Skeletal muscle satellite cell (primary cell): ENCODE results near the gene BUD23.

ENCODE experiments used
- H3K27me3 ChIP-seq: 2 replicates; pipeline ENCODE4 v1.7.0; 2013; ENCODE audit warnings: low read length; ENCODE audit not compliant: control insufficient read depth, insufficient read depth
- H3K36me3 ChIP-seq: 2 replicates; pipeline ENCODE4 v1.7.0; 2013; ENCODE audit warnings: mild to moderate bottlenecking, control low read depth, low read length; ENCODE audit not compliant: insufficient read depth
- H3K4me1 ChIP-seq: 2 replicates; pipeline ENCODE4 v1.7.0; 2013; ENCODE audit warnings: low read length; ENCODE audit not compliant: control insufficient read depth, insufficient read depth
- H3K4me2 ChIP-seq: 2 replicates; pipeline ENCODE4 v1.7.0; 2013; ENCODE audit warnings: mild to moderate bottlenecking, low read length
- H3K4me3 ChIP-seq: 2 replicates; pipeline ENCODE4 v1.7.0; 2013; ENCODE audit warnings: low read length
- H3K9ac ChIP-seq: 2 replicates; pipeline ENCODE4 v1.7.0; 2013; ENCODE audit warnings: mild to moderate bottlenecking, low read depth, low read length, moderate library complexity
- H3K9me3 ChIP-seq: replicated peaks from 2 replicates; pipeline ENCODE4 v1.7.0; 2013; ENCODE audit warnings: mild to moderate bottlenecking, control low read depth, low read length

The BUD23 gene

GRCh38 chr7:73683788-73684693, 644 bp downstream of the BUD23 start:
- H3K36me3 ChIP-seq, result peaks cover 23% of the 10 kb centered on the region
- H3K9ac ChIP-seq, result peak overlapping the region; percentile 93
- H3K4me3 ChIP-seq, result peak overlapping the region; percentile 98
- H3K27me3 ChIP-seq, result no peaks in the 10 kb centered on the region
- H3K9me3 ChIP-seq, result no peaks in the 10 kb centered on the region
- H3K4me1 ChIP-seq, result peaks cover 22% of the 10 kb centered on the region
- H3K4me2 ChIP-seq, result peak overlapping the region; percentile 92

DNA sequence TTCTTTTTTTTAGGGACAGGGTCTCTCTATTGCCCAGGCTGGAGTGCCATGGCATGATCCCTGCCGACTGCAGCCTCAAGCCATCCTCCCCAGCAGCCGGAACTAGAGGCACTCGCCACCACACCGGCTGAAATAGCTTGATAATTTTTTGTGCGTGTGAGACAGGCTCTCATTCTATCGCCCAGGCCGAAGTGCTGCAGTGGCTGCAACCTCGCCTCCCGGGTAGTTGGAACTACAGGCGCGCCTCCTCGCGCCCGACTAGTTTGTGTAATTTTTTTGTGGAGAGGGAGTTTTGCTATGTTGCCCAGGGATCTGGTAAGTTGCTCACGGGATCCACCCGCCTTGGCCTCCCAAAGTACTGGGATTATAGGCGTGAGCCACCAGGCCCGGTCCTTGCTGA, 1.9 kb downstream of the BUD23 start:
- H3K36me3 ChIP-seq, result peaks cover 23% of the 10 kb centered on the region
- H3K4me1 ChIP-seq, result peaks cover 22% of the 10 kb centered on the region
- H3K4me2 ChIP-seq, result no peak overlapping the region
- no peaks in the 10 kb centered on the region for H3K27me3 ChIP-seq
- H3K9me3 ChIP-seq, result no peaks in the 10 kb centered on the region
- no peak overlapping the region for H3K4me3 ChIP-seq
- no peak overlapping the region for H3K9ac ChIP-seq

DNA sequence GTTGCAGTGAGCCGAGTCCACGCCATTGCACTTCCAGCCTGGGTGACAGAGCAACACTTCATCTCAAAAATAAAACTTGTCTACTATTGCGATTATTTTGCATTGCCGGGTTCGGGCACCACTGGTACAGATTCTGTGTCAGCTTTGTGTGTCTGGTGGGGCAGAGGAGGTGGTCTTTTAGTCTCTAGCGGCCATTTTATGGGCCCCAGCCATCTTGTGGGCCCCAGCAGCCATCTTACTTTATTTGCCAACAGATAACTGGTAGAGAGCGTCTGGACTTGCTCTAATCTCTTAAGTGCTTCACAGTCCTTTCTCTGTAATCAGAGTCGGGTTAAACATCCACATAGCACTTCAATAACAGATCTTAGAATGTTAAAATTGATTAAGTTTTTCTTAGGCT, 4.9 kb downstream of the BUD23 start:
- H3K4me1 ChIP-seq, result no peaks in the 10 kb centered on the region
- H3K4me2 ChIP-seq, result no peak overlapping the region
- H3K36me3 ChIP-seq, result peaks cover 48% of the 10 kb centered on the region
- H3K9ac ChIP-seq, result no peak overlapping the region
- H3K27me3 ChIP-seq, result no peaks in the 10 kb centered on the region
- H3K4me3 ChIP-seq, result no peak overlapping the region
- H3K9me3 ChIP-seq, result no peaks in the 10 kb centered on the region

- no peaks in the 10 kb centered on the region for H3K4me1 ChIP-seq
- H3K9ac ChIP-seq, result no peak overlapping the region
- H3K27me3 ChIP-seq, result no peaks in the 10 kb centered on the region
- H3K4me3 ChIP-seq, result no peak overlapping the region
- no peaks in the 10 kb centered on the region for H3K9me3 ChIP-seq
- H3K4me2 ChIP-seq, result no peak overlapping the region
- peaks cover 66% of the 10 kb centered on the region for H3K36me3 ChIP-seq
These were observed 7.2 kb downstream of the BUD23 start for GRCh38 chr7:73690646-73691045.

DNA sequence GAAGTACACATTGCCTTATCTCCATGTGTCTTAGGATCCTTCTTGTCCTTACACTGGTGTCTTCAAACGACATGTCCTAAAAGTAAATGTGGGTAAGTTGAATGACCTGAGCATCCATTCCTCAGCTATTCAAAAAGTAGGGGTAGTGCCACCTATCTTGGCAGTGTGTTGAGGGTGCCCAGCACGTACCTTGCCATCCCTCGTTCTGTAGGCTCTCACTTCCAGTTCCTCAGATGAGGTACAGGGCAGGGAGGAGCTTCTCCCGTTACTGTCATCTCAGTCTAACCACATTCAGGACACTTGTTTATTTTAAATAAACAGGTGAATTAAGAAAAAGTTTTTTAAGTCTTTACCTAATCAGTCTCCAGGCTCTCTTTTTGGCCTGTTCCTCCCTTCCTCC, 13.0 kb downstream of the BUD23 start:
- Histone ChIP-seq H3K9ac (no peak overlapping the region), H3K4me1 (no peaks in the 10 kb centered on the region)

DNA sequence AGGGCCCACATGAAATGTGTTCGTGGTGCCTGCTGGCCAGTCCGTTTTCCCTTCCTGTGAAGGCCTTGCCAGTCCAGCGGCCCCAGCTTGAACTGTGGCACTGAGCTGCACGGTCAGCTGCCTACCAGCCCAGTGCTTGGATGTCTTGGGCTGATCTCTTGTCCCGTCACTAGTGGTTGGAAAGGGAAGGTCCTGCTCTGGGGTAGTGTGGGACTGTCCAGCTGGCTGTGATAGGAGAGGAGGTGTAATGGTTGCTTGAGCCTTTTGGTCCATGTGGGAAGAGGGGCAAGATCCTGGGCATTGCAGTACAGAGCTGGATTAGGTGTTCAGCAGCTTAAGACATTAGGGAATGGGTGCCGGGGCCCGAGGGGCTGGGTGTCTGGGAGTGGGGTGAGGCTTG, 15.0 kb downstream of the BUD23 start:
- no peak overlapping the region for H3K4me2 ChIP-seq
- H3K27me3 ChIP-seq, result no peaks in the 10 kb centered on the region
- H3K4me1 ChIP-seq, result no peaks in the 10 kb centered on the region
- no peak overlapping the region for H3K9ac ChIP-seq
- H3K9me3 ChIP-seq, result no peaks in the 10 kb centered on the region
- H3K36me3 ChIP-seq, result peaks cover 86% of the 10 kb centered on the region
- H3K4me3 ChIP-seq, result no peak overlapping the region

More for the DNA sequence above, 13.0 kb downstream of the BUD23 start:
- H3K36me3 ChIP-seq, result peaks cover 84% of the 10 kb centered on the region
- no peaks in the 10 kb centered on the region for H3K9me3 ChIP-seq
- H3K4me2 ChIP-seq, result no peak overlapping the region
- H3K4me3 ChIP-seq, result no peak overlapping the region
- H3K27me3 ChIP-seq, result no peaks in the 10 kb centered on the region

DNA sequence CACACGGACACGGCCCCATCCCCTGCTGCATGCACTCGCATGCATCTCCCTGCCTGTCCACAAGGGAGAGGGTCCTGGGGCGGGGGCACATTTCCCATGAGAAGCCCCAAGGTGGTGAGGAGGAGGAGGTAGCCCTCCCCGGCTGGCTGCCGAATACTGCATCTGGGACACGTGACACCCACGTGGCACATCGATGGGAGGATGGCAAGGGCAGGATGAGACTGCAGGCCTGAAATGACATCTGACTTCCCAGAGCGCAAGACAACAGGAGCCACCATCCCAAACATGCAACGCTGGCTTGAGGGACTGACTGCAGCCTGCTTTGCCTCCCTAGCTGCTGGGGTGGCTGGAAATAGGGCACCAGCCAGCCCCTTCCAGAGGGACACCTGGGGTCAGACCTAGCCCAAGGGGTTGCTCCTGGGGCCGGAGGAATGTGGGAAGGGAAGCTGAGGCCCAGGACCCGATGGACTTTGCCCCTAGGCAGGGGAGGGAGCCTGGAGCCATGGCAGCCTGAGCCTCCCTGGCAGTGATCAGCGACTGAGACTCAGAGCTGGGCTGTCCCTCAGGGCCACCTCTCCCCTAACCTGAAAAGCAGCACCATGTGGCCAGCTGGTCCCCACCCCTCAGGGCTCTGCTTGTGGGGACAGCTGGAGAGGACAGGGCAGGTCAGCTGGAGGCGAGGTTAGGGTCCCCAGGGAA, 16.1 kb downstream of the BUD23 start:
- Histone ChIP-seq H3K9ac (no peak overlapping the region), H3K4me3 (no peak overlapping the region), H3K9me3 (no peaks in the 10 kb centered on the region), H3K4me2 (no peak overlapping the region), H3K27me3 (no peaks in the 10 kb centered on the region), H3K36me3 (peaks cover 82% of the 10 kb centered on the region), H3K4me1 (peaks cover 5% of the 10 kb centered on the region)

- H3K4me3 ChIP-seq, result no peak overlapping the region
- no peaks in the 10 kb centered on the region for H3K27me3 ChIP-seq
- H3K4me2 ChIP-seq, result no peak overlapping the region
- no peak overlapping the region for H3K9ac ChIP-seq
- peaks cover 81% of the 10 kb centered on the region for H3K36me3 ChIP-seq
- no peaks in the 10 kb centered on the region for H3K9me3 ChIP-seq
- peaks cover 11% of the 10 kb centered on the region for H3K4me1 ChIP-seq
These were observed 16.6 kb downstream of the BUD23 start for GRCh38 chr7:73700069-73700423.

DNA sequence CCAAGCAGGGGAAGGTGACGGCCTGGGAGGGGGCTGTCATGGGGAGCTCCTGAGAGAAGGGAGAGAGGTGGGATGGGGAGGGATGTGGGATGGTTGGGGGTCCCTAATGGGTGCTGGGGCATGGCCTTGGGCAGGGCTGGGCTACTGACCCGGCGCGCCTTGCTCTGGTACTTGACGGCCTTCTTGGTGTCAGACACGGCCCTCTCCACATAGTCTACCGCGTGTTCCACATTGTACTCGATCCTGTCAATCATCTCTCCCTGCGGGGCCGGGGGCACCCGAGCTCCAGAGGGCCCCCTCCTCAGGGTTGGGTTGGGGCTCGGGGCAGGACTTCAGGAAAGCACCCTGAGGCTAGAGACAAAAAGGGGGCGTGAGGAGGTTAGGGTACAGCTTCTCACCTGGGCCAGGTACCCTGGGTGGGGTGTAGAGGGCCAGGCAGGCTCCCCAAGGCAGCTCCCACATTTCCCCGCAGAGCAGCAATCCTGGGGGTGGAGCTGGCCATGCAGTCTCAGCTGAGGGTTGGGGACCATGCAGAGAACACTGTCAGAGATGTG, 17.3 kb downstream of the BUD23 start:
- H3K4me3 ChIP-seq, result no peak overlapping the region
- no peak overlapping the region for H3K9ac ChIP-seq
- H3K27me3 ChIP-seq, result no peaks in the 10 kb centered on the region
- peaks cover 17% of the 10 kb centered on the region for H3K4me1 ChIP-seq
- H3K9me3 ChIP-seq, result no peaks in the 10 kb centered on the region
- H3K4me2 ChIP-seq, result no peak overlapping the region
- H3K36me3 ChIP-seq, result peaks cover 87% of the 10 kb centered on the region

DNA sequence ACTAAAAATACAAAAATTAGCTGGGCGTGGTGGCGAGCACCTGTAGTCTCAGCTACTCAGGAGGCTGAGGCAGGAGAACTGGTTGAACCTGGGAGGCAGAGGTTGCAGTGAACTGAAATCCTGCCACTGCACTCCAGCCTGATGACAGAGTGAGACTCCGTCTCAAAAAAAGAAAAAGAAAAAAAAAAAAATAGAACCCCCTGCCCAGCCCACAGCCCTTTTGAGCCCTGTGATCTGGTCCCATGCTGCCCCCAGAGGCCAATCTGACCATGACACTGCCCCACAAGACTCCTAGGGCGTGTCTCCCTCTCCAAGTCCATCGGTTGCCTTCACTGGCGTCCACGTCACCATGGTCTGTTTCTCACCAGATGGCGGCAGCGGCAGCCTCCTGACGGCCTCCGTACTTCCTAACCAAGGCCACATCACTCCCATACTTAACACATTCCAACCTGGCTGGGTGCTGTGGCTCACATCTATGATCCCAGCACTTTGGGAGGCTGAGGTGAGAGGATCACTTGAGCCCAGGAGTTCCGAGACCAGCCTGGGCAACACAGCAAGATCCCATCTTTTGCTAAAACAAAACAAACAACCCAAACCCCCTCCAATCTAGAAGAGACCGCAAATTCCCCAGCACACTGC, 18.1 kb downstream of the BUD23 start:
- H3K27me3 ChIP-seq, result no peaks in the 10 kb centered on the region
- peaks cover 85% of the 10 kb centered on the region for H3K36me3 ChIP-seq
- H3K9me3 ChIP-seq, result no peaks in the 10 kb centered on the region
- H3K9ac ChIP-seq, result no peak overlapping the region
- H3K4me1 ChIP-seq, result peaks cover 25% of the 10 kb centered on the region
- no peak overlapping the region for H3K4me3 ChIP-seq
- no peak overlapping the region for H3K4me2 ChIP-seq

GRCh38 chr7:73702226-73702625, 18.8 kb downstream of the BUD23 start:
- no peaks in the 10 kb centered on the region for H3K9me3 ChIP-seq
- no peaks in the 10 kb centered on the region for H3K27me3 ChIP-seq
- no peak overlapping the region for H3K4me3 ChIP-seq
- no peak overlapping the region for H3K9ac ChIP-seq
- peaks cover 32% of the 10 kb centered on the region for H3K4me1 ChIP-seq
- H3K4me2 ChIP-seq, result no peak overlapping the region
- peaks cover 83% of the 10 kb centered on the region for H3K36me3 ChIP-seq
